Activated T-helper 2 cell treated with anti-CD3 and anti-CD28 coated beads, Interferon-gamma antibody, Interleukin-2, Interleukin-4, amounts not matched to agents 10 μg/mL and 5 μg/mL and 100 μg/mL, durations not matched to agents 14 hours and 24 hours and 36 hours (primary cell): Measurements from ENCODE around the gene GDI1. TPM values are rescaled to one million over a fixed set of nuclear protein-coding genes. Genes with fewer than 3 reads are reported as not detected.

ENCODE experiments used
- DNase-seq: peaks from one replicate; pipeline ENCODE4 v3.0.0; 2021; ENCODE audit warnings: low spot score
- H3K27ac Mint-ChIP-seq: one replicate; pipeline ENCODE4 v1.8.0; 2021; ENCODE audit warnings: mixed read lengths
- H3K27me3 Mint-ChIP-seq: one replicate; pipeline ENCODE4 v1.8.0; 2021; ENCODE audit warnings: low read depth, mixed read lengths
- H3K36me3 Mint-ChIP-seq: one replicate; pipeline ENCODE4 v1.8.0; 2021; ENCODE audit warnings: low read depth, mixed read lengths
- H3K4me1 Mint-ChIP-seq: one replicate; pipeline ENCODE4 v1.8.0; 2021; ENCODE audit warnings: low read depth, mixed read lengths
- H3K4me3 Mint-ChIP-seq: one replicate; pipeline ENCODE4 v1.8.0; 2021; ENCODE audit warnings: low read depth, mild to moderate bottlenecking, moderate library complexity, mixed read lengths
- H3K9me3 Mint-ChIP-seq: one replicate; pipeline ENCODE4 v1.8.0; 2021; ENCODE audit warnings: mixed read lengths
- intact Hi-C: fragments of 100-400 bp; cut with micrococcal nuclease; formaldehyde crosslinking; loops from one replicate; pipeline ENCODE4 v1.15.1; 2023
- total RNA-seq: library from RNA; stranded (reverse); gene quantifications from 2 replicates; pipeline ENCODE4 v1.2.3, GENCODE V29; 2022

The GDI1 gene
- total RNA-seq, 1 donor from 2014 or later = 117 TPM

- Mint-ChIP-seq H3K4me3 (no peak overlapping the region), H3K9me3 (no peaks in the 10 kb centered on the region), H3K36me3 (peaks cover 40% of the 10 kb centered on the region), H3K27me3 (no peaks in the 10 kb centered on the region), H3K27ac (no peak overlapping the region), H3K4me1 (peaks cover 16% of the 10 kb centered on the region)
- no peak for DNase-seq
- intact Hi-C loops = loop anchor here (5.0 kb wide), 1 partner anchor 38 kb away; the partner anchor contains the start of gene RPL10
Observed at GRCh38 chrX:154435171-154435733, 1.7 kb upstream of the GDI1 start.

DNA sequence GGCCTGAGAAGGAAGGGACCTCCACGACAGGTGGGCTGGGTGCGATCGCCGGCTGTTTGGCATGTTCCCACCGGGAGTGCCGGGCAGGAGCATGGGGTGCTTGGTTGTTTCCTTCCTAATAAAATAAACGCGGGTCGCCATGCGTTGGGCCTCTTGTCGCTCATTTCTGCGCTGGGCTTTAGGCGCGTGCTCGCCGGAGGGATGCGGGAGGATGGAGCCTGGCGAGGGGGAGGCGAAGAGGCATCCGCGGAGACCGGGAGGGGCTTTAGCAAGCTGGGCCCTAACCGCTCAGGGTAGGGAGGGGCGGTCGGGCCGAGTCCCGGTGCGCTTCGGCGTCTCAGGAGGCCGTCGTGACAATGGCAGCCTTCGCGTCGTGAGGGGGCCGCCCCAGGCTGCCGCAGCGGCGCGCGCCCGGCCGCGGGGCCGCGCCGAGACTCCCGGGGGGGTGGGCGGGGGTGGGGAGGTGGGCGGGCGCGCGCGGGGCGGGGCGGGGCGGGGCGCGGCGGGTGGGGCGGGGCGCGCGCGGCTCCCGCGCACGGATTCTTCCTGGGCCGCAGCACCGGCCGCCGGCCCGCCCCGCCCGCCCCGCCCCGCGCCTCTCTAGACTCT is 476 bp upstream of the GDI1 start:
- Mint-ChIP-seq H3K9me3 (no peaks in the 10 kb centered on the region), H3K27ac (peak overlapping the region; percentile 78), H3K4me3 (peak overlapping the region; percentile 72), H3K27me3 (no peaks in the 10 kb centered on the region), H3K4me1 (peaks cover 9% of the 10 kb centered on the region), H3K36me3 (peaks cover 34% of the 10 kb centered on the region)
- intact Hi-C loops = loop anchor here (5.0 kb wide), 1 partner anchor 39 kb away; the partner anchor contains the start of gene RPL10
- DNase-seq = peak; percentile 47

DNA sequence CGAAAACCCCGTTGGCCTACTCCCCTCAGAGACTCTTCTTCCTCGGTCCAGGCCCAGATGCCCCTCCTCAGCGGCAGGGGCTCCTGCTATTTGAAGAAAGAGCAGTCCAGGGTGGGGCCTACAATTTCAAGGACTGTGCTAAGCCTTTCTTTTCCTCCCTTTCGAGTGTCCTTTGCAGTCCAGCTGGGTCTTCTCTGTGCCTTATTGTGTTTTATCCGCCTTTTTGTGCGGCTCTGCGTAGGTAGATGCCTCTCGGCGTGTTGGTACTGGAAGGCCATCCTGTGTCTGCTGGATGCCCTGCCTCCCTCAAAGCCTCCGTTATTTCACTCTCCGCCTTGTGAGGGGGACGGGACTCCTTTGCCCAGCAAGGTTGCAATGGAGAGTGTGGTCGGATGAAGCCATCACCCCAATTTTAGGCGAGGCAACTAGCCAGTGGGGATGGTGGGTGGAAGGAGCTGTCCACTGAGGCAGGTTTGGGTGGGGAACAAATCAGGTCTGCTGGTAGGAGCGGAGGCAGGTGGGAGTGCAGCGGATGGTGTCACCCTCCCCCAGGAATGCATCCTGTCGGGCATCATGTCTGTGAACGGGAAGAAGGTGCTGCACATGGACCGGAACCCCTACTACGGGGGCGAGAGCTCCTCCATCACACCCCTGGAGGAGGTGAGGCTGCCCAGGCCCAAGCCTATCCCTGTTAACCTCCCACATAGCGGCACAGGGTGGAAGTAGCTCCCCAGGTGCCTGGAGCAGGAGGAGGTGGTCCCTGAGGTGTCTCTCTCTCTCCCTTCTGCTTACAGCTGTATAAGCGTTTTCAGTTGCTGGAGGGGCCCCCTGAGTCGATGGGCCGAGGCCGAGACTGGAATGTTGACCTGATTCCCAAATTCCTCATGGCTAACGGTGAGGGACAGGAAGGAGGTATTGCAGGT is 1.3 kb downstream of the GDI1 start:
- Mint-ChIP-seq H3K9me3 (no peaks in the 10 kb centered on the region), H3K27ac (peak overlapping the region; percentile 65), H3K4me1 (peaks cover 8% of the 10 kb centered on the region), H3K27me3 (no peaks in the 10 kb centered on the region), H3K4me3 (peak overlapping the region; percentile 85), H3K36me3 (peaks cover 36% of the 10 kb centered on the region)
- intact Hi-C loops = loop anchor here (5.0 kb wide), 1 partner anchor 41 kb away; the partner anchor contains the start of gene RPL10
- no peak for DNase-seq

DNA sequence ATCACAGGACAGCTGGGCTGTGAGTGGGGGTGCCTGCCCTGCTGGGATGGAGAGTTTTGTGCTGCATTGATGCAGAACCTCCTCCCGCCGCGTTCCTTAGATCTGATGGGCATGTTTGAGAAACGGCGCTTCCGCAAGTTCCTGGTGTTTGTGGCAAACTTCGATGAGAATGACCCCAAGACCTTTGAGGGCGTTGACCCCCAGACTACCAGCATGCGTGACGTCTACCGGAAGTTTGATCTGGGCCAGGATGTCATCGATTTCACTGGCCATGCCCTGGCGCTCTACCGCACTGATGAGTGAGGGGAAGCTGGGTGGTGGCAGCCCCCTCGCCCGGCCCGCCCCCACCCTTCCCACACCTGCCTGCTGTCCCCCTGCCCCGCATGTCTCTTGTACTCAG is 2.9 kb downstream of the GDI1 start:
- Mint-ChIP-seq H3K9me3 (no peaks in the 10 kb centered on the region), H3K27ac (no peak overlapping the region), H3K4me3 (no peak overlapping the region), H3K4me1 (peaks cover 12% of the 10 kb centered on the region), H3K27me3 (no peaks in the 10 kb centered on the region), H3K36me3 (peaks cover 33% of the 10 kb centered on the region)
- intact Hi-C loops = loop anchor here (5.0 kb wide), 2 partner anchors 37 to 43 kb away; partner anchors contain the start of genes LAGE3 and RPL10
- no peak for DNase-seq

DNA sequence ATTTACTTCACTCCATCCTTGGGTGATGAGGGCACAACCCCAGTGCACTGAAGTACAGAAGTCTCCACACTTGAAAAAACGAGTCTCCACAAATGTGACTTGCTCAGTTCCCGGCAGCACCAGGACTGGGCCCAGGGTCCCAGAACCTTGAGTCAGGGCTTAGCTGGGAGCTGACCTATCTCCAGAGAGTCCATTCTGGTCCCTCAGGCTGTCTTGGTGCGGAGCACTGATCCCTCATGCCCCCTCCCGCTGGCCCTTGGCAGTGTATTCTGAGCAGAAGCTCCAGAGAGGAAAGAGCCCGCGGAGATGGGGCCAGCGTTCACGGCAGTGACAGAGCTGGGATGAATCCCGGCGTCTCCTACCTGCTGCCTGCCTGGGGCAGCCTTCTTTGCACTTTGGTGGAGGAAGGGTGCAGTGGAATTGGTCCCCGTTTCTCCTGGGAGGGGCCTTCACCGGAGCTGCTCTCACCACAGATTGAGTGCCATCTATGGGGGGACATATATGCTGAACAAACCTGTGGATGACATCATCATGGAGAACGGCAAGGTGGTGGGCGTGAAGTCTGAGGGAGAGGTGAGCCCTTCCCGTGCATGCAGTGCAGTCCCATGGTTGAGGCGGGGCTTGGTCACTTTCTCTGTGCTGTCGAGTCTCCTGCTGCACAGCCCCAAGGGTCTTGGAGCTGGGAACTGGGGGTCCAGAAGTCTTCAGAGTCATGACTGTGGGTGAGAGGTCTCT is 3.8 kb downstream of the GDI1 start:
- H3K36me3 Mint-ChIP-seq = peaks cover 26% of the 10 kb centered on the region
- intact Hi-C loops = loop anchor here (5.0 kb wide), 1 partner anchor 37 kb away; the partner anchor contains the start of gene LAGE3
- DNase-seq = no peak
- peaks cover 12% of the 10 kb centered on the region for H3K4me1 Mint-ChIP-seq
- no peak overlapping the region for H3K4me3 Mint-ChIP-seq
- H3K27me3 Mint-ChIP-seq = no peaks in the 10 kb centered on the region
- H3K27ac Mint-ChIP-seq = no peak overlapping the region
- H3K9me3 Mint-ChIP-seq = no peaks in the 10 kb centered on the region

DNA sequence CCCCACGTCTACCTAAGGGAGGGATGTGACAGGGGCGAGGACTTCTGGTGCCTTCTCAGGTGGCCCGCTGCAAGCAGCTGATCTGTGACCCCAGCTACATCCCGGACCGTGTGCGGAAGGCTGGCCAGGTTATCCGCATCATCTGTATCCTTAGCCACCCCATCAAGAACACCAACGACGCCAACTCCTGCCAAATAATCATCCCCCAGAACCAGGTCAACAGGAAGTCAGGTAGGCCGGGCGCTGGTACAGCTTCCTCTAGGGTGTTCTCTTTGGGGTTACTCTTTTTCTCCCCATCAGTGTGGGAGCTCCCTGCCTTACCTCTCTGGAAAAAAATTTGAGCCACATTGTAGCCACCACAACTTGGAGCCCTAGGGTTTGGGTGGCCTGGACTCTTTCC is 4.6 kb downstream of the GDI1 start:
- intact Hi-C loops = loop anchor here (5.0 kb wide), 1 partner anchor 36 kb away; the partner anchor contains the start of gene LAGE3
- Mint-ChIP-seq H3K27me3 (no peaks in the 10 kb centered on the region), H3K4me1 (peaks cover 8% of the 10 kb centered on the region), H3K36me3 (peaks cover 26% of the 10 kb centered on the region), H3K9me3 (no peaks in the 10 kb centered on the region), H3K27ac (no peak overlapping the region), H3K4me3 (no peak overlapping the region)
- DNase-seq = no peak

GRCh38 chrX:154441984-154442707 is 5.2 kb downstream of the GDI1 start:
- Mint-ChIP-seq H3K36me3 (peaks cover 31% of the 10 kb centered on the region), H3K4me1 (peaks cover 8% of the 10 kb centered on the region), H3K9me3 (no peaks in the 10 kb centered on the region), H3K4me3 (no peak overlapping the region), H3K27ac (no peak overlapping the region), H3K27me3 (no peaks in the 10 kb centered on the region)
- DNase-seq = no peak
- intact Hi-C loops = loop anchor here (5.0 kb wide), 1 partner anchor 35 kb away; the partner anchor contains the start of gene LAGE3

DNA sequence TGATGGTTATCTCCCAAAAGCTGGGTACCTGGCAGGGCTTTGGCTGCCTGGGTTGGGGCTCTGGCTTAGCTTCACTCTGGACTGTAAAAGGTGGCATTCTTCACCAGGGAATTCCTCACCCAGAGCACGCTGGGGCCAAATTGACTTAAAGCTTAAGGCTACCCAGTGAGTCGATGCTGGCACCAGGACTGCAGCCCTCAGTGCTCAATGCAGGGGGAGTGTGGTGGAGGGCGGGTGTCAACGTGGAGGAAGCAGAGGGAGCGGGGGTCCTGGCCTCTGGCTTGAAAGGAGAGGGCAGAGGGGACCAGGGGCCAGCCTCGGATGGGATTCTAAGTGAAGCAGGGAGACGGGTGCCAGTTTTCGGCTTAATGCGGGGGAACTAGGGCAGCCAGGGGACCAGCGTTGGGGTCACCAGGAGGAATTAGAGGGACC is 6.5 kb downstream of the GDI1 start:
- Mint-ChIP-seq H3K27ac (peak overlapping the region; percentile 50), H3K36me3 (peaks cover 30% of the 10 kb centered on the region), H3K9me3 (no peaks in the 10 kb centered on the region), H3K27me3 (no peaks in the 10 kb centered on the region), H3K4me1 (peaks cover 3% of the 10 kb centered on the region), H3K4me3 (peak overlapping the region; percentile 75)
- intact Hi-C loops = loop anchor here (5.0 kb wide), 1 partner anchor 34 kb away; the partner anchor contains the start of gene LAGE3
- no peak for DNase-seq

GRCh38 chrX:154443992-154444754 is 7.2 kb downstream of the GDI1 start, which contains the start of gene FAM50A:
Gene FAM50A, plus strand, starts transcription at chrX:154444141. Its CDS starts 95 bp downstream, at chrX:154444236.
- Mint-ChIP-seq H3K27ac (peak within 1 kb of the TSS; percentile 50), H3K9me3 (no peaks in the 10 kb centered on the region), H3K4me3 (peak within 1 kb of the TSS; percentile 75), H3K4me1 (peaks cover 3% of the 10 kb centered on the region), H3K27me3 (no peaks in the 10 kb centered on the region), H3K36me3 (peaks cover 27% of the 10 kb centered on the region)
- intact Hi-C loops = loop anchor here (5.0 kb wide), 1 partner anchor 33 kb away; the partner anchor contains the start of gene LAGE3
- DNase-seq = peak; percentile 64

DNA sequence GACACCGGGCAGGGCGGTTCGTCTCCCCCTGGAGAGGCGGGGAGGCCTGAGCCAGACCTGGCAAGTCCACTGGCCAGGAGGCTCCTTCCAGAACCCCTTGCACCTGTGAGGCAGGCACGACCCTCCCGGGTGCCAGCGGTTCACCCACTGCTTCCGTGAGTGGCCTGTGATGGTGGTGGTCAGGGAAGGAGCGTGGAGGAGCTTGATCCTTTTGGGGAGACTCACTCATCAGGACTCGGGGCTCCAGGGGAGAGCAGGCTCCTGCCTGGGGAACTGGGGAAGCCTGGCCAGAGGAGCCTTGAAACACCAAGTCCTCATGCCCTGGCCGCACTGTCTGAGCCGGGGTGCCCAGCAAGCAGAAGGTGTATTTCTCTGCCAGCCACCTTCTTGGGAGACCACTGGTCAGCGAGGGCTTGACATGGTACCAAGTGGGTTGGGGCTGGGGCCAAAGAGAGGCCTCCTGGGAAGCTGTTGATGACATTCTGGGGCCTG is 7.8 kb downstream of the GDI1 start:
- intact Hi-C loops = loop anchor here (5.0 kb wide), 1 partner anchor 32 kb away; the partner anchor contains the start of gene LAGE3
- no peak for DNase-seq
- peak overlapping the region; percentile 58 for H3K4me3 Mint-ChIP-seq
- no peaks in the 10 kb centered on the region for H3K27me3 Mint-ChIP-seq
- no peaks in the 10 kb centered on the region for H3K9me3 Mint-ChIP-seq
- no peak overlapping the region for H3K27ac Mint-ChIP-seq
- peaks cover 3% of the 10 kb centered on the region for H3K4me1 Mint-ChIP-seq
- H3K36me3 Mint-ChIP-seq = peaks cover 27% of the 10 kb centered on the region

DNA sequence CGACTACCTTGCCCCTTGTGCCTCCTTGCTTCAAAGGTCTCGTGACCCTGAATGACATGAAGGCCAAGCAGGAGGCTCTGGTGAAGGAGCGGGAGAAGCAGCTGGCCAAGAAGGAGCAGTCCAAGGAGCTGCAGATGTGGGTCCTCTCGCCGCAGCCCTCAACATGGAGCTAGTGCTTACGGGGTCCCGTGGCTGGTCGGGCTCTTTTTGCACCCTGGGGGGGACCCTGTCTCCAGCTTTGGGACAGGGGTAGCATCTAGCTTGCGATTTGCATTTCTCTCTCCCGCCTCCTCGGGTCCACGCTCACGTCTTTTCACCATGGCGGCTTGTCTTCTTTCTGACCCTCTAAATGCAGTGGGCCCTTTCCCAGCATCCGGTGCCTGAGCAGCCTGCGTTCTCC is 8.8 kb downstream of the GDI1 start:
- intact Hi-C loops = no loop called here
- Mint-ChIP-seq H3K9me3 (no peaks in the 10 kb centered on the region), H3K27me3 (no peaks in the 10 kb centered on the region), H3K27ac (no peak overlapping the region), H3K4me1 (peaks cover 3% of the 10 kb centered on the region), H3K36me3 (peaks cover 29% of the 10 kb centered on the region), H3K4me3 (peak overlapping the region; percentile 51)
- no peak for DNase-seq
